GM21528 (cell line): ENCODE measurements around the gene ARFIP1.
"Not testable (repeated sequence)": the region's sequence is repeated elsewhere in the genome, so short reads cannot be mapped to it uniquely, and the experiment has no call there.

Experiments used
- ATAC-seq: cut with Tn5 transposase; IDR thresholded peaks from one replicate; pipeline ENCODE4 v1.9.1; 2021; ENCODE audit warnings: mild to moderate bottlenecking, moderate library complexity; ENCODE audit not compliant: unreplicated experiment, low FRiP score

Gene ARFIP1

DNA sequence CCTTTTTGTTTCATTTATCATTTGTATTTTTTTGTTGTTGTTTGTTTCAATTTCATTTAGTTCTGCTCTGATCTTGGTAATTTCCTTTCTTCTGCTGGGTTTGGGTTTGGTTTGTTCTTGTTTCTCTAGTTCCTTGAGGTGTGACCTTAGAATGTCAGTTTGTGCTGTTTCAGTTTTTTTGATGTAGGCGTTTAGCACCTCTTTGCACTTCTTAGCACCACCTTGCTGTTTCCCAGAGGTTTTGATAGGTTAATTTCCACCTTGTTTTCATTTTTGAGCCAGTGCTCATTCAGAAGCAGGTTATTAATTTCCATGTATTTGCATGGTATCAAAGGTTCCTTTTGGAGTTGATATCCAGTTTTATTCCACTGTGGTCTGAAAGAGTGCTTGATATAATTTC is 60.0 kb downstream of the ARFIP1 start:
- not testable (repeated sequence) for ATAC-seq

DNA sequence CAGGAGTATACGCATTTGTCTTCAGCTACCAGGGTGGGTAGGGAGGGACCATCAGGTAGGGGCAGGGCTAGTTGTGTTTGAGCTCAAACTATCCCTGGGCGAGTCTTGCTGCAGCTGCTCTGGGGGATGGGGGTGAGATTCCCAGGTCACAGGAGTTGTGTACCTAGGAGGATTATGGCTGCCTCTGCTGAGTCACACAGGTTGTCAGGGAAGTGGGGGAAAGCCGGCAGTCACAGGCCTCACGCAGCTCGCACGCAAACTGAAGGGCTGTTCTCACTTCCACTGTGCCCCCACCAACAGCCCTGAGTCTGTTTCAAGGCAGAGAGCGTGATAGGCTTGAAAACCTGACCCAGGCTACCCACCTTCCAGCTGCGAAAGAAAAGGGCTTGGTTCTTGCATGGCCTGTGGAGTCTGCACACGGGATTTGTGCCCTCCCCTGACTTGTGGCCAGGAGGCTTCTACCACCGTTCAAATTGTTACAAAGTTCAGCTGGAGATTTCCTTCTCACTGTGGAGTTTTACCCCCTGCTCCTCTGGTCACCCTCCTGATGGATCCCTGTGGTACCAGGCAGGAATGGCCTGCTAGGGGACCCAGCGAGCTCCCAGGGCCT is 63.8 kb downstream of the ARFIP1 start:
- ATAC-seq: no peak

DNA sequence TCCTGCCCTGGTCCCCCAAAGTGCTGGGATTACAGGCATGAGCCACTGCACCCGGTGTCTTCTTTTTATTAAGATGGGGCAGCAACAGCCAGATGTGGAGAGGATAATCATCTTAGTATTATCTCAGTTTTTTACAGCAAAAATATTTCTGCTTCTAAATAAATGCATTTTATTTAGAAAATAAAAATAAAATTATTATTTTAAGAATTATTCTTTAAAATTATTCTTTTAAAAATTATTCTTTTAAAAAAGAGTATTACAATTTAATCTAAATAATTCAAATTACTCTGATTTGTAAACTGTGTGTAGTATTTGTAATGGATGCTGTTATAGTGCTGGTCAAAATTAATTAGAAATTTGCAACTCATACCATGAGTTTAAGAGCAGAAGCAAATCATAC is 67.6 kb downstream of the ARFIP1 start:
- no peak for ATAC-seq

DNA sequence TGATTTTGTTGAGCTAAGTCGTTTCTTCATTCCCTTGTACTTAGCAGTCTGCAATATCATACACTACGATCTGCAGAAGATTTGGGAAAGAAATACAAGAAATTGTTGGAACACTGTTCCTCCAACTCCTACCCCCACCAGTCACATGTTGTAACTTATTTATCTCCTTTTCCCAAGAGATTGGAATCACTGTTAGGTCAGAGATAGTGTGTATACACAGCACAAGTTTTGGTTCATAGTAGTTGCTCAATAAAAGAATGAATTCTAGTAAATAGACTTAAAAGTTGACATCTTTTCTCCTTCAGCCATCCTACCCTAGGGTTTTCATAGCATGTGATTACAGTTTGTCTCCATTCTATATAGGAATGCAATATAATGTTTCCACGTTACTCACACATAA is 68.8 kb downstream of the ARFIP1 start:
- ATAC-seq: no peak

DNA sequence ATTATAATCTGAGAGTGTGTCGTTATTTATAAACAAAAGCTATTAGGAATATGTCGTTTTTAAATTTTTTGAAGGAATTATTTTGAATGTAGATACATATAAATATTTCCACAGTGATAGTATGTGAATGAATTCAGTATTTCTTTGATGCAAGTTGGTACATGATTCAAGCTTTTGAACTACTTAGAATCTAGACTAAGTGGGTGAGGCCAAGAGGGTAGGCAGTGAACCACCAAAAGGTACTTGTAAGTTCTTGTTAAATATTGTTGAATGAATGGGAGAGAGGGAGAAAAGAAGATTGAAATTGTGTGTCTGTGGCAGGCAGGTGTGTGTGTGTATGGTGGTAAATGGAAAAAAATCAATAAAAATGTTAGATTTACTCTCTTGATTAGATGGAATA is 69.6 kb downstream of the ARFIP1 start:
- no peak for ATAC-seq

DNA sequence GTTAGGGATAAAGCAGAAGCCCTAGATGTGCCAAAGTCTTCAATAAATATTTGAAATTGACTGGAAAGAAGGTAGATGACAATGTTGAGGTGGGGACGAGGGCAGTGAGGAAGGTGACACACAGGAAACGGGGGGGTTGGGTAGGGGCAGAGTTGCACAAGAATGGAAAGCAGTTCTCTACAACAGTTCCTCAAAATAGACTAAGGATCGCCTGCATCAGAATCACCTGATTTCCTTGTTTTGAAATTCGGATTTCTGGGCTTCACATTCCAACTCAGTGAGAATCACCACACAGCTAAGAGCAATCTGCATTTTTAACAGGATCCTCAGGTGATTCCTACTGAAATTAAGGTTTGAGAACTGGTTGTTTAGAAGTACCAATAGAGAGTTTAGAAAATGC is 70.6 kb downstream of the ARFIP1 start:
- ATAC-seq: no peak

DNA sequence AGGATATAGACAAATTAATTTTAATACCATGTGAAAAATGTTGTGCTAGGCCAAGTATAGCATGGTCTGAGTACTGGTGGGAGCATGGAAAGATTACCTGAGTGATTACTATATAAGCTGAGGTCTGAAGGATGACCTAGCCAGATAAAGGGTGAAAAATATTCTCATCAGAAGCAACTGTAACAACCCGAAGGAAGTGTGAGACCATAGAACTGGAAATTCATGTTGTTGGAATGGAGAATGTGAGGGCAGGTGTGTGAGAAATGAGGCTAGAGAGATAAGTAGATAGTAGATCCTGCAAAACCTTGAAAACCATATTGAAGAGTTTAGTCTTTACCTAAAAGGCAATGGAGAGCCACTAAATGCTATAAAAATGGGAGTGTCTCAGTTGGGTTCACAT is 71.5 kb downstream of the ARFIP1 start:
- no peak for ATAC-seq

DNA sequence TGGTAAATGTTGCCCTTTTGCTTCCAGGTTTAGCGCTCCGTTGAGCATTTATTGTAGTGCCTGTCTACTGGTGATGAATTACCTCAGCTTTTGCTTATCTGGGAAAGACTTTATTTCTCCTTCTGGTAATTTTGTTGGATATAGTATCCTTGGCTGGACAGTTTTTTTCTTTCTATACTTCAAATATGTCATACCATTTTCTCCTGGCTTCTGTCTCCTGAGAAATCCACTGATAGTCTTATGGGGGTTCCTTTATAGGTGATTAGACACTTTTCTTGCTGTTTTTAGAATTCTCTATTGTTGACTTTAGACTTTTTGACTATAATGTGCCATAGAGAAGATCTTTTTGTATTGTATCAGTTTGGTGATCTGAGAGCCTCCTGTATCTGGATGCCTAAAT is 73.5 kb downstream of the ARFIP1 start:
- no peak for ATAC-seq

DNA sequence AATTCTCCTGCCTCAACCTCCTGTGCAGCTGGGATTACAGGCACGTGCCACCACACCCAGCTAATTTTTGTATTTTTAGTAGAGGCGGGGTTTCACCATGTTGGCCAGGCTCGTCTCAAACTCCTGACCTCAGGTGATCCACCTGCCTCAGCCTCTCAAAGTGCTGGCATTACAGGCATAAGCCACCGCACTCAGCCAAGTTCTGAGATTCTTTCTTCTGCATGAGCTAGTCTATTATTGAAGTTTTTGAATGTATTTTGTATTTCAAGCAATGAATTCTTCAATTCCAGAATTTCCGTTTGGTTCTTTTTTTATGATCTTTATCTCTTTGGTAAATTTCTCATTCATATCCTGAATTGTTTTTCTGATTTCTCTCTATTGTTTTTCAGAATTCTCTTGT is 74.3 kb downstream of the ARFIP1 start:
- not testable (repeated sequence) for ATAC-seq

DNA sequence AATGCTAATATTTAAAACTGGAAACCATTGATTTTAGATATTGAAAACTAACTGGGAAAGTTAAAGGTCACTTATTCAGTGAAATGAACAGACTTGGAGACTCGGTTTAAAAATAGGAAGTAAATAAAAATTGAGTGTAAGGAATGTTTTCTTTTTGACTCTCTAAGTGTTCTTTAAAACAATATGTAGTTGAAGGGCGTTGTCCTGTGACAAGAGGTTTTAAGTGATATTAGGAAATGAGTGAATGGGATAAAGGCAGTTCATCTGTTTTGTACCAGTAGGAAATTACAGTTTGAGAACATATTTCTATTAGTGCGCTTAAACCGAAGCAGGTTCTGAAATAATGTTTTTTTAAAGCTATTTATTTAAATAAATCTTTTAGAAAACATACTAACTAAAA is 77.2 kb downstream of the ARFIP1 start:
- ATAC-seq: no peak

DNA sequence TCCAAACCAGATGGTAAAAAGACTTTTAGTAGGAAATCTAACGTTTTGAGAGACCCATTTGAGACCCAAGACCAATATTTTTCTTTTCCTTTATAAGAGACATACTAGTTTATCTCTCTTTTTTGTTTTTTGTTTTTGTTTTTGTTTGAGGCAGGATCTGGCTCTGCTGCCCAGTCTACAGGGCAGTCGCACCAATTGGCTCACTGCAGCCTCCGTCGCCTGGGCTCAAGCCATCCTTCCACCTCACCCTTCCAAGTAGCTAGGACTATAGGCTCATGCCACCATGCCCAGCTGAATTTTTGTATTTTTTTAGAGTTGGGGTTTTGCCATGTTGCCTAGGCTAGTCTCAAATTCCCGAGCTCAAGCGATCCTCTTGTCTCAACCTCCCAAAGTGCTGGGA is 79.2 kb downstream of the ARFIP1 start:
- no peak for ATAC-seq

DNA sequence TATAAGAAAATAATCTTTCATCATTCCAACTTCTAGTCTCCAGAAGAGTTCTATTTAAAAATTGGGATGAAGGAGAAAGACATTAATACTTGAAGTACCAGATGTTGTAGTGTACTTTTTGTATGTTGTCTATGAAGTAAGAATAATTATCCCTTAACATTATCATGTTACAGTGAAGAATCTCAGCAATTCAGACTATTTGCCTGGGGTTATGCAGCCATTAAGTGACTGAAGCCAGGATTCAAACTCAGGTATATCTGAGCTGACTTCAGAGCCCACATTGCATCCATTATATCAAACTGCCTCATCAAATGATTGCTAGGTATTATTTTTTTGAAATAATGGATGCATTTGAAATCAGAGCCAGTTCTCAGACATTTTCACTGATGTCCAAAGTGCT is 80.3 kb downstream of the ARFIP1 start:
- no peak for ATAC-seq

DNA sequence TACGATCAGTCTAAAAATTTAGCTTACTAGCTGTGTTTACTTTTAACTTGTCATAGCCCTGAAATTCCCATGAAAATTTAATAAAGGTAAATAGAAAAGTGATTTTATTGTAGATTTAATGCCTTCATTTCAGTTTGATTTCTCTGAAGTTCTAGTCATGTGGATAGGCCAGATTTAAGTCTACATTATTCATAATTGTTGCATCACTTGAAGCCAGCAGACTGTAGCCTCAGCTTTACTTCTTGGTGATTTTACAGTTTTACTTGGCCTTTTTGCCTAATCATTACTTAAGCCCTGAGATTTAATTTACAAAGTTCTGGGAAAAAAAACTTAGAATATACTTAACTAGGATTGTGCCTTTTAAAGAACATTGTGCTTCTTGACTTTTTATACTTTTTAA is 82.9 kb downstream of the ARFIP1 start:
- ATAC-seq: no peak

DNA sequence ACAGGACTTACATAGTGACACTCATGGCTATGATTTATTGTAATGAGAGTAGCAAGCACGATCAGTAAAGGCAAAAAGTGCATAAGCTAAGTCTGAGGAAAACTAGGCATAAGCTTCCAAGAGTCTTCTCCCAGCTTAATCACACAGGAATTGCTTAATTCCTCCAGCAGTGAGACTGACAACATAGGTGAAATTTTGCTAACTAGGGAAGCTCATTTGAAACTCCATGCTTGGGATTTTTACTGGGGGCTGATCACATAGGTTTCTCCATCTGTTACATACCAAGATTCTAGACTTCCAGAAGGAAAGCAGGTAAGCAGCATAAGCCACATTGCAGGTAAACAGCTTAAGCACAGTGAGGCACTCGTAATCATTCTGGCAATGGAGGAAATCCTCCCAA is 84.6 kb downstream of the ARFIP1 start:
- ATAC-seq: no peak

DNA sequence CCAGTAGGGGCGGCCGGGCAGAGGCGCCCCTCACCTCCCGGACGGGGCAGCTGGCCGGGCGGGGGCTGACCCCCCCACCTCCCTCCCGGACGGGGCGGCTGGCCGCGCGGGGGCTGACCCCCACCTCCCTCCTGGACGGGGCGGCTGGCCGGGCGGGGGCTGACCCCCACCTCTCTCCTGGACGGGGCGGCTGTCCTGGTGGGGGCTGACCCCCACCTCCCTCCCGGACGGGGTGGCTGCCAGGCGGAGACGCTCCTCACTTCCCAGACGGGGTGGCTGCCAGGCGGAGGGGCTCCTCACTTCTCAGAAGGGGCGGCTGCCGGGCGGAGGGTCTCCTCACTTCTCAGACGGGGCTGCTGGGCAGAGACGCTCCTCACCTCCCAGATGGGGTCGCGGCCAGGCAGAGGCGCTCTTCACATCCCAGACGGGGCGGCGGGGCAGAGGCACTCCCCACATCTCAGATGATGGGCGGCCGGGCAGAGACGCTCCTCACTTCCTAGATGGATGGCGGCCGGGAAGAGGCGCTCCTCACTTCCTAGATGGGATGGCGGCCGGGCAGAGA is 86.8 kb downstream of the ARFIP1 start:
- ATAC-seq: not testable (repeated sequence)

DNA sequence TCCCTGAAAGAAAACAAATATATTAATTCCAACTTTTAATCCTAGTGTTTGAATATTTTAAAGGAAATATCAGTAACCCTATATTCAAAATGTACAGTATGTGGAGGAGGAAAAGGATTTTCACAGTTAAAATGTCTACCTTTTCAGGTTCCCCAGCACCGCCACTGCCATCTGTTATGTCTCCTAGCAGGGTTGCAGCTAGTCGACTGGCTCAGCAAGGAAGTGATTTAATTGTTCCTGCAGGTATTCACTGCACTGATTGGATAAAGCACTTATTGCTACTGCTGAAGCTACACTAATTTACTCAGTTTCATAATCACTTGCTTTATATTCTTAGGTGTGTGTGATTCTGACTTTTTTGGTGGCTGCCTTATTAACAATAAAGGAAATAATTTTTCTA is 90.9 kb downstream of the ARFIP1 start:
- no peak for ATAC-seq

DNA sequence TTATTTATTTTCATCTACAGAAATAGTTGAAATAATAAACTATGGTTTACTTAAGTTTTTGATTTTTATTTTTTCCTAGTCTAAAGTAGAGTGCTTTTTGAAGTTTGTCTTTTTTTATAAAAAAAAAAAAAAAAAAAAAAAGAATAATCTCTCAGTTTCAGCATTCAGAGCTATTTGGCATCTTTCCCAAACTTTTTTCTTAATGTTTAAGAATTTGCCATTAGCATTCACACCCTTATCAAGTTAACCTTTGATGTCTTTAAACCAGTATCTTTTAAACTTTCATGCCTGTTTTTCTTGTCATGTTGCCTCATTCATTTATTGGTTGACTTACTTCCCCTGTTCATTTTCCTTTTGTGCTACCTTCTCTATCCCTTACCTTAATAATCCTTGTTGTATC is 95.5 kb downstream of the ARFIP1 start:
- no peak for ATAC-seq

DNA sequence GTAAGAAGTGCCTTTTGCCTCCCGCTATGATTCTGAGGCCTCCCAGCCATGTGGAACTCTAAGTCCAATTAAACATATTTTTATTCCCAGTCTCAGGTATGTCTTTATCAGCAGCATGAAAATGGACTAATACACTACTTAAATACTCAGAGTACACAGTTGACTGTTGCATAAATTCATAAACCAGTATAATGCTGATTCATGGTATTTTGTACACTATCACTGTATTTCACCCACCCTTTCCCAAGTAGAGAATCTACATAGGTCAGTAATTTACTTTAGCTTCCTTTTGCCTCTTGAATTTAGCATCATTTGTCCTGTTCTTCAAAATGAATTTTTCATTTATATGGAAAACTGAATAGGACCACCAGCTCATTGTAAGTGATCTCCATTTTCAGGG is 98.1 kb downstream of the ARFIP1 start:
- ATAC-seq: no peak

DNA sequence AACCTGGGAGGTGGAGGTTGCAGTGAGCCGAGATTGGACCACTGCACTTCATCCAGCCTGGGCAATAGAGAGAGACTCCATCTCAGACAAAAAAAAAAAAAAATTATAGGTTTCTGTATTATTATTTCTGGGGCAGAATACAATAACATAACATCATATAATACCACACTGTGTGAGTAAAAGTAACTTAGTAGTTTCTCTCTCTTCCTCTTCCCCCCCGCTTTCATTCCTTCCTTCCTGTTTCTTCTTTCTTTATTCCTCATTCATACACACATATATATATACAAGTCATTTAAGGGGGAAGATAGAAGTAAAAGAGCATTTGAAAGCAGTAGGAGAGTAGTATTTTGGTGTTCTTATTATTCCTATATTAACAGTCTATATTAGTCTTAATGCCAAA is 100.5 kb downstream of the ARFIP1 start:
- ATAC-seq: no peak

DNA sequence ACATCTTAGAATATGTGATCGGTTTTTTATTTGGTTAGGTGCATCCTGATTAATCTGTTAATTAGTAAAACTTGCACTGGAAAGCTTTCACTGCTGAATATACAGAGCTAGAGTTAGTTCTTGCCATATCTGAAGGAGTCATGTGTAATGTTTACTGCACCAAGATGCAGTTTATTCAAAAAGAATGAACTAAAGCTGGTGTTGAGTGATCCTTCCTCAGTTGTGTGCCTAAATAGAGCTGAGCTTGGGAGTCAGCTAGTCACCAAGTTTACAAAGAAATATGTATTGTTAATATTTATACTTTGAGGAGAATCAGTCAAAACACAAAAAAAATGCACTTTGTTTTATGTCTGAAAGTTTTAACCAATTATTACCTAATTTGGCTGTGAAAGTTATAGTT is 102.2 kb downstream of the ARFIP1 start:
- no peak for ATAC-seq

DNA sequence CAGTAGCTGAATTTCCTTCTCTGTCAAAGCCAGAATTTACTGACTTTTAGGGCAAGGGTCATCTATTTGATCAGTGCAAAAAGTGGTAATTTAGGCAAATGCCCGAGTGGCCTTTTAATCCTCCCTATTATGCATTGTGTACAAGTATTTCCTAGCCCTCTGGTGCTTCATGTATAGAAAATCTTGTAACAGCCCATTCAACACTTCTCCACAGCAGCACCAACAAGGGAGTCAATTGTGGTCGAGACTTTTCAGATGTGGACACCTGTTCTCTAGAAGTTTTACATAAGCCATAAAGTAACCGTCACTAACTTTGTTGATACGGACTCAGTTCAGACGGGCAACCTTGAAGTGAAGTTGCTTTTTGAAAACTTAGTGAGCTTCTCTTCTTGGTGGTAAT is 105.4 kb downstream of the ARFIP1 start:
- no peak for ATAC-seq

DNA sequence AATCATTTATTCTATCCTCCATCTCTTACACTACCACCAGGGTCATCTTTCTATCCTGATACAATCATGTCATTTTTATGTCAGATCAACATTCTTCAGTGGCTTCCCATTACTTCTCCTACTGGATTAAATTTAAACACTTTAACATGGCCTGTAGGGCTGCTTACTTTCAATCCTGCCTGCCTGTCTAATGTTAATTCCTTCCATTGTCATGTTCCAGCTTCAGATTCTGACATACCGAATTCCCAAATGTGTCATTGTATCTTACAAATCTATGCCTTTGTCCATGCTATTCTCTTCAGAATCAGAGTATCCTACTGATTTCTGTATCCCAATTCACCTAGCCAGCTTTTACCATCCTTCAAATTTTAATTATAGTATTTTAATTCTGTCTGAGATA is 106.4 kb downstream of the ARFIP1 start:
- no peak for ATAC-seq

DNA sequence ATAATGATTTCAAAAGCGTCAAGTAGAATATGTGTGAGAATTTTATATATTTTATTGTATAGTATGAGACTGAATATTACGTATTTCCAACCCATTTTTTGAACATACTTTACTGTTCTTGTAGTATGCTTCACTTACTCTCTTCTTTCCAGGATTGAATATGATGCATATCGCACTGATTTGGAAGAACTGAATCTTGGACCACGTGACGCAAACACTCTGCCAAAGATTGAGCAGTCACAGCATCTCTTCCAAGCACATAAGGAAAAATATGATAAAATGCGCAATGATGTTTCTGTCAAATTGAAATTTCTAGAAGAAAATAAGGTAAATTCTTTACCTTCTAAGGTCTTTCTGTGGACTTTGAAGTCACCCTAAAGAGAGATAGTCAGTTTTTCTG is 108.2 kb downstream of the ARFIP1 start:
- no peak for ATAC-seq
